Gastrocnemius medialis (tissue), 4 donors: ENCODE results near the gene DMD.

Source experiments
- POLR2A ChIP-seq, 2 donors: fragments of 450-650 bp; IDR thresholded peaks; one replicate each; pipeline ENCODE4 v1.6.1; 2017; ENCODE audit warnings: antibody characterized with exemption in 2 of 2, mild to moderate bottlenecking in 2 of 2, moderate library complexity in 2 of 2
- TF ChIP-seq, protein P1 (sequence below), 5 experiments: fragments of 450-650 bp in 3 of 5; fragments of 200-600 bp in 2 of 5; sonication (generic) in 2 of 5; IDR thresholded peaks in 4 of 5; conservative IDR thresholded peaks in 1 of 5; 1 replicate in 4 of 5; 2 replicates in 1 of 5; pipeline ENCODE4 v1.5.1; 2016 to 2019; ENCODE audit warnings: antibody characterized with exemption in 5 of 5, mild to moderate bottlenecking in 3 of 5, moderate library complexity in 3 of 5

DNA sequence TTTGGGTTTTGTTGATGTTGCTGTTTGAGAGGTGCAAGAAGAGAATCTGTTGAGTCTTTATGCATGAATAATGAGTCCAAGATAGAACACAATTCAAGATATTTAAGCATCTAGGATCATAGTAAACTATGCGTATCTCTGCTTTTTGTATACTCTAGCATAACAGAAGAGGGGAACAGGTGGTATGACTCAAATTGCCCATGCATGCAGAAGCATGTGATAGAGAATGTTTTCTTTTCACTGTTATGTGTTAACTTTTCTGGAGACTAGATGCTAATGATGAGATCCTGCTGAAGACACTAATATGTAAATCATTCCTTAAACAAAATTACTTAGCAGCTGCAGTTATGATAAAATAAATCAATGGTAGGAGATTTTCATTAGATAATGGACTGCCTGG is 1974.2 kb downstream of the DMD start:
- TF ChIP-seq, protein P1, sequence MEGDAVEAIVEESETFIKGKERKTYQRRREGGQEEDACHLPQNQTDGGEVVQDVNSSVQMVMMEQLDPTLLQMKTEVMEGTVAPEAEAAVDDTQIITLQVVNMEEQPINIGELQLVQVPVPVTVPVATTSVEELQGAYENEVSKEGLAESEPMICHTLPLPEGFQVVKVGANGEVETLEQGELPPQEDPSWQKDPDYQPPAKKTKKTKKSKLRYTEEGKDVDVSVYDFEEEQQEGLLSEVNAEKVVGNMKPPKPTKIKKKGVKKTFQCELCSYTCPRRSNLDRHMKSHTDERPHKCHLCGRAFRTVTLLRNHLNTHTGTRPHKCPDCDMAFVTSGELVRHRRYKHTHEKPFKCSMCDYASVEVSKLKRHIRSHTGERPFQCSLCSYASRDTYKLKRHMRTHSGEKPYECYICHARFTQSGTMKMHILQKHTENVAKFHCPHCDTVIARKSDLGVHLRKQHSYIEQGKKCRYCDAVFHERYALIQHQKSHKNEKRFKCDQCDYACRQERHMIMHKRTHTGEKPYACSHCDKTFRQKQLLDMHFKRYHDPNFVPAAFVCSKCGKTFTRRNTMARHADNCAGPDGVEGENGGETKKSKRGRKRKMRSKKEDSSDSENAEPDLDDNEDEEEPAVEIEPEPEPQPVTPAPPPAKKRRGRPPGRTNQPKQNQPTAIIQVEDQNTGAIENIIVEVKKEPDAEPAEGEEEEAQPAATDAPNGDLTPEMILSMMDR (IDR thresholded peaks at IDR 0.05 in 4 of 5, conservative IDR thresholded peaks at IDR 0.05 in 1 of 5): no peak
- TF ChIP-seq POLR2A (IDR thresholded peaks at IDR 0.05): no peak
